Fibroblast of lung (primary cell): ENCODE measurements around the gene RUNX1. TPM values are rescaled to one million over a fixed set of nuclear protein-coding genes. Genes with fewer than 3 reads are reported as not detected.

Experiments
- DNase-seq, 2 donors: peaks; one replicate each; pipeline versions ENCODE4 v3.0.0 to v3.0.0-alpha.2; 2010; ENCODE audit warnings: low read depth in 2 of 2
- H2AFZ ChIP-seq: 2 replicates; pipeline ENCODE4 v1.5.1; 2012; ENCODE audit warnings: low read length, control low read depth, inconsistent platforms
- H3K27ac ChIP-seq: 2 replicates; pipeline ENCODE4 v1.5.1; 2011; ENCODE audit warnings: low read length, control low read depth; ENCODE audit not compliant: insufficient read depth
- H3K27me3 ChIP-seq: 2 replicates; pipeline ENCODE4 v1.5.1; 2011; ENCODE audit warnings: mild to moderate bottlenecking, low read length; ENCODE audit not compliant: control insufficient read depth, insufficient read depth
- H3K36me3 ChIP-seq: 2 replicates; pipeline ENCODE4 v1.5.1; 2011; ENCODE audit warnings: low read length; ENCODE audit not compliant: control insufficient read depth, insufficient read depth
- H3K4me1 ChIP-seq: 2 replicates; pipeline ENCODE4 v1.5.1; 2011; ENCODE audit warnings: low read length; ENCODE audit not compliant: control insufficient read depth, insufficient read depth; ENCODE audit errors: extremely low read depth
- H3K4me2 ChIP-seq: 2 replicates; pipeline ENCODE4 v1.5.1; 2011; ENCODE audit warnings: low read length, control low read depth; ENCODE audit not compliant: insufficient read depth; ENCODE audit errors: extremely low read depth
- H3K4me3 ChIP-seq, 4 experiments: fragments of 200-600 bp in 1 of 4; sonication (generic) in 1 of 4; replicated peaks in 1 of 4; 2 replicates each; pipeline ENCODE4 v1.5.1; 2011 to 2016; ENCODE audit warnings: low read length in 4 of 4, low read depth in 3 of 4, mild to moderate bottlenecking in 3 of 4, control low read depth in 2 of 4, inconsistent platforms in 1 of 4, mixed read lengths in 1 of 4; ENCODE audit not compliant: insufficient read depth in 1 of 4; ENCODE audit errors: control extremely low read depth in 1 of 4
- H3K79me2 ChIP-seq: 2 replicates; pipeline ENCODE4 v1.5.1; 2012; ENCODE audit warnings: mild to moderate bottlenecking, low read length, inconsistent platforms; ENCODE audit not compliant: control insufficient read depth, insufficient read depth
- H3K9ac ChIP-seq: 2 replicates; pipeline ENCODE4 v1.5.1; 2011; ENCODE audit warnings: mild to moderate bottlenecking, low read length, control low read depth; ENCODE audit not compliant: insufficient read depth
- H3K9me3 ChIP-seq: 2 replicates; pipeline ENCODE4 v1.5.1; 2012; ENCODE audit warnings: low read depth, low read length; ENCODE audit not compliant: control insufficient read depth, insufficient read depth
- H4K20me1 ChIP-seq: 2 replicates; pipeline ENCODE4 v1.5.1; 2011; ENCODE audit warnings: low read length; ENCODE audit not compliant: control insufficient read depth, insufficient read depth; ENCODE audit errors: extremely low read depth
- CTCF ChIP-seq, 2 donors: IDR thresholded peaks in 1 of 2; conservative IDR thresholded peaks in 1 of 2; 1 replicate in 1 of 2; 2 replicates in 1 of 2; pipeline ENCODE4 v1.5.1; 2011 to 2012; ENCODE audit warnings: low read length in 2 of 2, control low read depth in 1 of 2, inconsistent platforms in 1 of 2, low read depth in 1 of 2, mild to moderate bottlenecking in 1 of 2
- EZH2 ChIP-seq: IDR thresholded peaks from 2 replicates; pipeline ENCODE4 v1.5.1; 2012; ENCODE audit warnings: low read length, control low read depth, mild to moderate bottlenecking; ENCODE audit errors: missing control alignments
- polyA plus RNA-seq, 2 donors: library from polyadenylated mRNA; depleted of rRNA in 1 of 2; stranded (reverse) in 1 of 2; unstranded in 1 of 2; fragments of >200 nt; gene quantifications; 2 replicates each; pipeline ENCODE4 v1.2.1, GENCODE V29; 2011 to 2012; ENCODE audit warnings: missing spikeins in 1 of 2
- total RNA-seq: library from RNA; depleted of rRNA; stranded (reverse); fragments of >200 nt; gene quantifications from 2 replicates; pipeline ENCODE4 v1.2.1, GENCODE V29; 2014

The RUNX1 gene
- total and polyA plus RNA-seq, 2 donors (not counting 1 experiment from before 2014, with no cell fraction given), result 23.1 to 41.6 TPM

- H3K27ac ChIP-seq, result no peak overlapping the region
- TF ChIP-seq EZH2, result no peak
- TF ChIP-seq CTCF (conservative IDR thresholded peaks at IDR 0.05 in 1 of 2, IDR thresholded peaks at IDR 0.05 in 1 of 2; ENCODE audit: low read depth in 1 of 2, low read length in 2 of 2), result no peak
- no peak overlapping the region for H2AFZ ChIP-seq
- H3K36me3 ChIP-seq, result peaks cover 15% of the 10 kb centered on the region
- no peaks in the 10 kb centered on the region for H3K9me3 ChIP-seq
- H3K4me1 ChIP-seq, result peaks cover 24% of the 10 kb centered on the region
- DNase-seq, result no peak
- H3K9ac ChIP-seq, result no peak overlapping the region
- no peaks in the 10 kb centered on the region for H4K20me1 ChIP-seq
- H3K27me3 ChIP-seq, result no peaks in the 10 kb centered on the region
- H3K4me3 ChIP-seq, result no peak overlapping the region
- H3K79me2 ChIP-seq, result peaks cover 64% of the 10 kb centered on the region
- H3K4me2 ChIP-seq, result no peak overlapping the region
These were observed 215.6 kb downstream of the RUNX1 start for GRCh38 chr21:34833465-34833864.

DNA sequence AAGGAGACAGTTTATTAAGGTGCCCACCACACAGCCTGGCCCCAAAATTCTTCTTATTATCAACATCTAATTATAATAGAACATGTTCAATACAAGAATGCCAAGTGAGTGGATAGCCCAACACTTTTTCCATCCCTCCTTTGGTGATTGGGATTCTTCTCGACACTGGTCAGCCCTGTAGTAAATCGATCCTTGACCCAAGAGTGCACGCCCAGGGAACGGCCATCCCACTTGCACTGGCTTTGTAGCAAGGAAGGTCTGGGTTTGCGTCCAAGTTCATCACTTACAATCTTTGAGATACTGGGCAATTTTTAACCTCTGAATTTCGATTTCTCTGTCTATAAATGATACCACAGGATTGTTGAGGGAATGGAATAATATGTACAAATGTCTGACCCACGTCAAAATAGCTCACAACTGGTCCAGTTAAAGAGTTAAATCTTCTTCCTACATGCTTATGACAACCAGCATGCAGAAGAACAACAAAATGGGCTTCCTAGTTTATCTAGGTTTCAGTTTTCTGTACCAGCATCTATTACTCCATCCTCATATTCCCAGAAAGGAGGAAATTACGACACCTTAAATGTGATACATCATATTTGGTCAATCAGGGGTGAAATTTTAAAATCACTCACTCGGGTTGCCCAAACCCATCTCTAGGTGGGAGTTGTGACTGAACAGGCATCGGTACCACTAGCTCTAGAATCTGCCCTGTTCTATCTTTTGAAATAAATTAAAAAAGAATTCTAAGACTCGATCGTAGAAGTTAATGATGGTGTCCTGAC is 218.5 kb downstream of the RUNX1 start:
- Histone ChIP-seq H3K36me3 (peaks cover 27% of the 10 kb centered on the region), H3K27me3 (no peaks in the 10 kb centered on the region), H3K4me2 (no peak overlapping the region), H4K20me1 (no peaks in the 10 kb centered on the region), H3K9ac (no peak overlapping the region), H3K4me3 (no peak overlapping the region), H3K4me1 (peaks cover 10% of the 10 kb centered on the region), H3K9me3 (no peaks in the 10 kb centered on the region), H3K79me2 (peaks cover 68% of the 10 kb centered on the region), H3K27ac (no peak overlapping the region), H2AFZ (no peak overlapping the region)
- TF ChIP-seq EZH2 (no peak), CTCF (conservative IDR thresholded peaks at IDR 0.05 in 1 of 2, IDR thresholded peaks at IDR 0.05 in 1 of 2; ENCODE audit: low read depth in 1 of 2, low read length in 2 of 2) (no peak)
- DNase-seq, result no peak

GRCh38 chr21:34827445-34828235 is 221.5 kb downstream of the RUNX1 start:
- peaks cover 51% of the 10 kb centered on the region for H3K79me2 ChIP-seq
- no peak for DNase-seq
- no peaks in the 10 kb centered on the region for H4K20me1 ChIP-seq
- H3K4me3 ChIP-seq, result no peak overlapping the region
- no peak overlapping the region for H3K4me2 ChIP-seq
- H3K27me3 ChIP-seq, result no peaks in the 10 kb centered on the region
- no peaks in the 10 kb centered on the region for H3K9me3 ChIP-seq
- no peak for TF ChIP-seq CTCF (conservative IDR thresholded peaks at IDR 0.05 in 1 of 2, IDR thresholded peaks at IDR 0.05 in 1 of 2; ENCODE audit: low read depth in 1 of 2, low read length in 2 of 2)
- TF ChIP-seq EZH2, result no peak
- H3K4me1 ChIP-seq, result no peaks in the 10 kb centered on the region
- peaks cover 22% of the 10 kb centered on the region for H3K36me3 ChIP-seq
- no peak overlapping the region for H2AFZ ChIP-seq
- no peak overlapping the region for H3K9ac ChIP-seq
- no peak overlapping the region for H3K27ac ChIP-seq
